ENCODE measurements around the gene CHD2. TPM values are rescaled to one million over a fixed set of nuclear protein-coding genes. Genes with fewer than 3 reads are reported as not detected.

Gene CHD2
- total RNA-seq, 1 experiment from 2014 or later = 63.3 TPM

GRCh38 chr15:93070551-93071296 is 170.6 kb downstream of the CHD2 start:
- H4K5ac ChIP-seq (ENCODE audit: insufficient read length, low read depth, low read length) = no peak overlapping the region
- no peak overlapping the region for H3K23ac ChIP-seq (ENCODE audit: insufficient read length, low read depth, low read length)
- H3K79me2 ChIP-seq (ENCODE audit: insufficient read depth, low read length) = peaks cover 22% of the 10 kb centered on the region; the same call in 1 of the 2 replicates
- H3K4ac ChIP-seq (ENCODE audit: low read depth, low read length) = no peak overlapping the region
- H3K9me3 ChIP-seq (ENCODE audit: control insufficient read depth, low read depth, low read length) = no peaks in the 10 kb centered on the region
- peak overlapping the region; percentile 52 for H3K4me2 ChIP-seq (ENCODE audit: insufficient read depth, insufficient read length, low read length)
- peak overlapping the region; percentile 87 to 98 for H3K4me3 Mint-ChIP-seq
- no peak for DNase-seq
- H4K91ac ChIP-seq (ENCODE audit: insufficient read length, low read depth, low read length) = no peak overlapping the region
- no peaks in the 10 kb centered on the region; a peak in 1 of 5 replicates for H3K9me3 Mint-ChIP-seq
- H3K4me1 ChIP-seq (ENCODE audit: insufficient read depth, low read length) = peaks cover 8% of the 10 kb centered on the region; the same call in 1 of the 2 replicates
- H3K56ac ChIP-seq (ENCODE audit: insufficient read length, low read depth, low read length) = no peak overlapping the region
- H2BK5ac ChIP-seq (ENCODE audit: insufficient read length, low read length) = no peak overlapping the region
- no peak overlapping the region for H3T11ph ChIP-seq (ENCODE audit: low read length)
- peak overlapping the region; percentile 13 to 99 (median 96); a peak in 5 of 7 replicates for H3K27ac Mint-ChIP-seq
- no peak overlapping the region for H2BK15ac ChIP-seq (ENCODE audit: low read depth, low read length)
- no peak overlapping the region for H3K9ac ChIP-seq (ENCODE audit: extremely low read depth, insufficient read length, low read length)
- H2BK12ac ChIP-seq (ENCODE audit: insufficient read length, low read depth, low read length) = no peak overlapping the region
- WGBS (ENCODE audit: extremely low coverage, insufficient read length, low lambda C conversion rate) = no CpG with 5 or more reads among the region's 10 CpGs
- no peak overlapping the region for H4K8ac ChIP-seq (replicated peaks; ENCODE audit: insufficient read length, low read depth, low read length)
- peaks cover 65 to 74% of the 10 kb centered on the region in 2 experiments for H3K4me1 Mint-ChIP-seq
- no peak for TF ChIP-seq CTCF (conservative IDR thresholded peaks at IDR 0.05)
- H3K18ac ChIP-seq (ENCODE audit: insufficient read length, low read depth, low read length) = no peak overlapping the region
- H3K27me3 Mint-ChIP-seq (ENCODE audit: low read depth) = peaks cover 23% of the 10 kb centered on the region
- no peaks in the 10 kb centered on the region; the same call in 1 of the 2 replicates for H3K27me3 ChIP-seq (ENCODE audit: insufficient read depth, low read length)
- H2BK120ac ChIP-seq (ENCODE audit: low read depth, low read length, poor library complexity, severe bottlenecking) = no peak overlapping the region
- peaks cover 19% of the 10 kb centered on the region for H3K23me2 ChIP-seq (ENCODE audit: insufficient read length, low read depth, low read length, poor library complexity, severe bottlenecking)
- H2AK5ac ChIP-seq (ENCODE audit: insufficient read length, low read length) = no peak overlapping the region
- no peak overlapping the region for H2BK20ac ChIP-seq (ENCODE audit: low read depth, low read length, poor library complexity, severe bottlenecking)
- no peaks in the 10 kb centered on the region for H4K20me1 ChIP-seq (ENCODE audit: control insufficient read depth, insufficient read depth, insufficient read length)
- H3K14ac ChIP-seq (ENCODE audit: insufficient read depth, low read length) = no peak overlapping the region
- H3K79me1 ChIP-seq (ENCODE audit: insufficient read depth, low read depth, low read length, poor library complexity, severe bottlenecking) = peaks cover 6% of the 10 kb centered on the region
- H3K36me3 Mint-ChIP-seq (ENCODE audit: insufficient read depth in 1 of 3, low read depth in 3 of 3) = peaks cover 19 to 57% (median 30%) of the 10 kb centered on the region in 3 experiments
- H3K27ac ChIP-seq (ENCODE audit: insufficient read length, low read depth, low read length) = no peak overlapping the region
- H2AFZ ChIP-seq (ENCODE audit: low read length) = no peak overlapping the region

Data from H9 (cell line).